H1 (cell line): ENCODE data around the gene CETN1. TPM values are rescaled to one million over a fixed set of nuclear protein-coding genes. Genes with fewer than 3 reads are reported as not detected.

Experiments
- CTCF ChIA-PET: fragments of 300-600 bp; sonication (Branson Sonifier 250); formaldehyde crosslinking; loops from one replicate; lab custom pipeline; 2021; ENCODE audit not compliant: partially characterized antibody; lab: Charles Lee
- POLR2A ChIA-PET: fragments of 300-600 bp; sonication (Branson Sonifier 250); formaldehyde crosslinking; loops from one replicate; lab custom pipeline; 2021; ENCODE audit warnings: inconsistent platforms; ENCODE audit not compliant: partially characterized antibody; lab: Charles Lee
- DNase-seq, 2 experiments: peaks; one replicate each; pipeline versions ENCODE4 v3.0.0 to v3.0.0-alpha.2; 2010 to 2022; ENCODE audit warnings: low spot score in 2 of 2, low read depth in 1 of 2, mixed read lengths in 1 of 2
- FAIRE-seq: peaks from 2 replicates; lab custom pipeline; 2011; peaks lifted over from hg19 to GRCh38; lab: Jason Lieb, UNC
- H2AFZ ChIP-seq: 2 replicates; pipeline ENCODE4 v1.8.1; 2012; ENCODE audit warnings: low read length, inconsistent platforms
- H2AK5ac ChIP-seq: 2 replicates; pipeline ENCODE4 v1.6.1; 2013; ENCODE audit warnings: low read depth, low read length
- H2BK120ac ChIP-seq: replicated peaks from 2 replicates; pipeline ENCODE3; 2013; ENCODE audit warnings: low read depth, low read length, inconsistent platforms
- H2BK12ac ChIP-seq: 2 replicates; pipeline ENCODE4 v1.6.1; 2013; ENCODE audit warnings: low read depth, low read length
- H2BK15ac ChIP-seq: 2 replicates; pipeline ENCODE4 v1.6.1; 2013; ENCODE audit warnings: low read length
- H2BK20ac ChIP-seq: 2 replicates; pipeline ENCODE4 v1.6.1; 2013; ENCODE audit warnings: low read length
- H2BK5ac ChIP-seq: 2 replicates; pipeline ENCODE4 v1.6.1; 2013; ENCODE audit warnings: low read depth, low read length
- H3K14ac ChIP-seq: 2 replicates; pipeline ENCODE4 v1.6.1; 2013; ENCODE audit warnings: inconsistent platforms; ENCODE audit not compliant: insufficient read length
- H3K18ac ChIP-seq: 2 replicates; pipeline ENCODE4 v1.6.1; 2013; ENCODE audit warnings: low read length; ENCODE audit errors: extremely low read depth
- H3K23ac ChIP-seq: 2 replicates; pipeline ENCODE4 v1.6.1; 2013; ENCODE audit warnings: inconsistent platforms; ENCODE audit not compliant: insufficient read length
- H3K23me2 ChIP-seq: 2 replicates; pipeline ENCODE4 v1.6.1; 2013; ENCODE audit warnings: low read depth, low read length
- H3K27ac ChIP-seq: 2 replicates; pipeline ENCODE4 v1.6.1; 2011; ENCODE audit warnings: low read depth, low read length, inconsistent platforms
- H3K27me3 ChIP-seq, 4 experiments: replicated peaks in 1 of 4; 1 replicate in 1 of 4; 2 replicates in 3 of 4; pipeline versions ENCODE4 v1.6.1 to v1.8.1; 2011 to 2013; ENCODE audit warnings: low read length in 3 of 4, mild to moderate bottlenecking in 3 of 4, inconsistent platforms in 2 of 4, mixed read lengths in 2 of 4, moderate library complexity in 1 of 4; ENCODE audit not compliant: control insufficient read depth in 3 of 4, insufficient read depth in 3 of 4; ENCODE audit errors: extremely low read depth in 1 of 4
- H3K36me3 ChIP-seq, 4 experiments: 2 replicates each; pipeline versions ENCODE4 v1.6.1 to v1.8.1; 2011 to 2013; ENCODE audit warnings: mild to moderate bottlenecking in 4 of 4, low read length in 3 of 4, moderate library complexity in 2 of 4, control low read depth in 1 of 4, inconsistent platforms in 1 of 4; ENCODE audit not compliant: insufficient read depth in 4 of 4, control insufficient read depth in 2 of 4
- H3K4ac ChIP-seq: replicated peaks from 2 replicates; pipeline ENCODE3; 2013; ENCODE audit warnings: low read length, low read depth, mixed read lengths, inconsistent platforms; ENCODE audit not compliant: insufficient read length
- H3K4me1 ChIP-seq, 4 experiments: replicated peaks in 1 of 4; 1 replicate in 1 of 4; 2 replicates in 3 of 4; pipeline versions ENCODE4 v1.6.1 to v1.8.1; 2011 to 2013; ENCODE audit warnings: low read length in 3 of 4, inconsistent platforms in 2 of 4, mixed read lengths in 1 of 4; ENCODE audit not compliant: insufficient read depth in 4 of 4, control insufficient read depth in 3 of 4
- H3K4me2 ChIP-seq, 2 experiments: 2 replicates each; pipeline versions ENCODE4 v1.6.1 to v1.8.1; 2011 to 2013; ENCODE audit warnings: low read depth in 2 of 2, low read length in 2 of 2, control low read depth in 1 of 2, inconsistent platforms in 1 of 2, mild to moderate bottlenecking in 1 of 2; ENCODE audit not compliant: insufficient read depth in 1 of 2
- H3K4me3 ChIP-seq, 4 experiments: fragments of 200-600, 300-600 bp in 1 of 4; sonication (generic), shearing (Covaris generic), sonication (Bioruptor Twin) in 1 of 4; 2 replicates each; pipeline versions ENCODE4 v1.5.1 to v1.8.1; 2011 to 2016; ENCODE audit warnings: low read length in 4 of 4, low read depth in 3 of 4, control low read depth in 2 of 4, inconsistent platforms in 2 of 4, mild to moderate bottlenecking in 2 of 4, mixed read lengths in 1 of 4, moderate library complexity in 1 of 4; ENCODE audit not compliant: insufficient read depth in 2 of 4; ENCODE audit errors: extremely low read depth in 1 of 4
- H3K56ac ChIP-seq: replicated peaks from 2 replicates; pipeline ENCODE3; 2013; ENCODE audit warnings: low read depth, mild to moderate bottlenecking, mixed read lengths, low read length, inconsistent platforms; ENCODE audit not compliant: insufficient read length
- H3K79me1 ChIP-seq: 2 replicates; pipeline ENCODE4 v1.6.1; 2013; ENCODE audit warnings: low read depth, low read length, control low read depth
- H3K79me2 ChIP-seq, 2 experiments: 2 replicates each; pipeline versions ENCODE4 v1.6.1 to v1.8.1; 2012 to 2013; ENCODE audit warnings: low read length in 2 of 2, mild to moderate bottlenecking in 2 of 2, inconsistent platforms in 1 of 2; ENCODE audit not compliant: insufficient read depth in 2 of 2, control insufficient read depth in 1 of 2
- H3K9ac ChIP-seq, 4 experiments: replicated peaks in 1 of 4; 1 replicate in 1 of 4; 2 replicates in 3 of 4; pipeline versions ENCODE4 v1.6.1 to v1.8.1; 2011 to 2013; ENCODE audit warnings: low read depth in 3 of 4, low read length in 3 of 4, control low read depth in 2 of 4, mild to moderate bottlenecking in 2 of 4, moderate library complexity in 2 of 4, inconsistent platforms in 1 of 4; ENCODE audit errors: extremely low read depth in 1 of 4
- H3K9me3 ChIP-seq, 2 experiments: 2 replicates each; pipeline versions ENCODE4 v1.6.1 to v1.8.1; 2012 to 2013; ENCODE audit warnings: mild to moderate bottlenecking in 2 of 2, moderate library complexity in 2 of 2, control low read depth in 1 of 2, inconsistent platforms in 1 of 2, low read depth in 1 of 2, low read length in 1 of 2, mixed read lengths in 1 of 2; ENCODE audit not compliant: insufficient read depth in 2 of 2
- H4K20me1 ChIP-seq, 2 experiments: replicated peaks in 1 of 2; 2 replicates each; pipeline versions ENCODE3 to v1.8.1; 2011 to 2013; ENCODE audit warnings: inconsistent platforms in 2 of 2, low read length in 2 of 2, mild to moderate bottlenecking in 1 of 2; ENCODE audit not compliant: insufficient read depth in 2 of 2, control insufficient read depth in 1 of 2
- H4K5ac ChIP-seq: 2 replicates; pipeline ENCODE4 v1.6.1; 2013; ENCODE audit warnings: low read length, low read depth, mixed read lengths, inconsistent platforms; ENCODE audit not compliant: insufficient read length
- H4K8ac ChIP-seq: 2 replicates; pipeline ENCODE4 v1.8.0; 2013; ENCODE audit warnings: mild to moderate bottlenecking, moderate library complexity, low read length, inconsistent platforms; ENCODE audit not compliant: insufficient read depth; ENCODE audit errors: extremely low read depth
- H4K91ac ChIP-seq: replicated peaks from 2 replicates; pipeline ENCODE3; 2013; ENCODE audit warnings: low read length, mixed read lengths, inconsistent platforms; ENCODE audit not compliant: insufficient read length
- ASH2L ChIP-seq: fragments of 200-600, 300-600 bp; sonication (generic); IDR thresholded peaks from one replicate; pipeline ENCODE4 v1.7.1; 2017; ENCODE audit warnings: low read length
- ATF3 ChIP-seq: IDR thresholded peaks from 2 replicates; pipeline ENCODE4 v1.6.1; 2011; ENCODE audit warnings: low read depth, mild to moderate bottlenecking, low read length; ENCODE audit not compliant: insufficient read depth
- BCL11A ChIP-seq, 2 experiments: IDR thresholded peaks; one replicate each; pipeline ENCODE4 v1.6.1; 2011; ENCODE audit warnings: low read depth in 2 of 2, low read length in 2 of 2, mild to moderate bottlenecking in 2 of 2
- EGR1 ChIP-seq: IDR thresholded peaks from 2 replicates; pipeline ENCODE4 v1.6.1; 2011; ENCODE audit warnings: low read depth, low read length, borderline replicate concordance
- EP300 ChIP-seq, 2 experiments: IDR thresholded peaks; 1 replicate in 1 of 2; 2 replicates in 1 of 2; pipeline ENCODE4 v1.6.1; 2011 to 2012; ENCODE audit warnings: low read depth in 2 of 2, low read length in 2 of 2, mild to moderate bottlenecking in 2 of 2, borderline replicate concordance in 1 of 2, inconsistent platforms in 1 of 2, moderate library complexity in 1 of 2
- HDAC2 ChIP-seq, 2 experiments: fragments of 300-600 bp in 1 of 2; sonication (generic) in 1 of 2; IDR thresholded peaks; 2 replicates each; pipeline ENCODE4 v1.6.1; 2011 to 2012; ENCODE audit warnings: low read depth in 2 of 2, low read length in 2 of 2, mild to moderate bottlenecking in 2 of 2, moderate library complexity in 2 of 2, borderline replicate concordance in 1 of 2, inconsistent platforms in 1 of 2
- RFX5 ChIP-seq: IDR thresholded peaks from 2 replicates; pipeline ENCODE4 v1.6.1; 2011; ENCODE audit warnings: low read depth, low read length, improper control_type of control experiment, borderline replicate concordance
- SIN3A ChIP-seq, 2 experiments: IDR thresholded peaks in 1 of 2; conservative IDR thresholded peaks in 1 of 2; 2 replicates each; pipeline ENCODE4 v1.6.1; 2011 to 2012; ENCODE audit warnings: low read length in 2 of 2, improper control_type of control experiment in 1 of 2, low read depth in 1 of 2, mild to moderate bottlenecking in 1 of 2
- SP1 ChIP-seq: IDR thresholded peaks from 2 replicates; pipeline ENCODE4 v1.6.1; 2011; ENCODE audit warnings: low read depth, low read length
- SRF ChIP-seq: IDR thresholded peaks from 2 replicates; pipeline ENCODE4 v1.6.1; 2011; ENCODE audit warnings: mild to moderate bottlenecking, low read depth, low read length, moderate library complexity
- TEAD4 ChIP-seq: IDR thresholded peaks from 2 replicates; pipeline ENCODE4 v1.6.1; 2012; ENCODE audit warnings: low read depth, low read length, inconsistent platforms, mixed read lengths
- WGBS, 2 experiments: shearing (Covaris generic) in 1 of 2; methylation state at CpG; one replicate each; pipeline versions ENCODE4 v1.1.6 to v1.1.7; 2013 to 2015; ENCODE audit warnings: low lambda C conversion rate in 2 of 2, mixed read lengths in 2 of 2, inconsistent platforms in 1 of 2, low coverage in 1 of 2, missing lambda C conversion rate in 1 of 2; ENCODE audit not compliant: insufficient replicate concordance in 2 of 2, insufficient coverage in 1 of 2, insufficient read length in 1 of 2; ENCODE audit errors: extremely low coverage in 1 of 2, missing lambda C conversion rate in 1 of 2; 5-methylcytosine and 5-hydroxymethylcytosine counted together
- polyA plus RNA-seq, 7 experiments: library from polyadenylated mRNA; depleted of rRNA in 3 of 7; stranded (reverse) in 5 of 7; unstranded in 2 of 7; fragments of >200 nt in 5 of 7; fragments of 200-250 nt in 2 of 7; gene quantifications; 1 replicate in 5 of 7; 2 replicates in 1 of 7; 4 replicates in 1 of 7; pipeline versions ENCODE4 v1.2.1 to v1.2.3, GENCODE V29; 2011 to 2013; ENCODE audit warnings: missing spikeins in 2 of 7, mixed read lengths in 2 of 7
- total RNA-seq: library from RNA; stranded (reverse); fragmentation: NEBNext Ultra II Directional; extraction: Animal tissue kit (Norgen Biotek cat#: 25700); gene quantifications from 2 replicates; pipeline ENCODE4 v1.2.1, GENCODE V29; 2021

The CETN1 gene
- total and polyA plus RNA-seq, 2 of the 8 experiments (the other 6 are each of a cell fraction or from before 2014, with no cell fraction given), result not detected

DNA sequence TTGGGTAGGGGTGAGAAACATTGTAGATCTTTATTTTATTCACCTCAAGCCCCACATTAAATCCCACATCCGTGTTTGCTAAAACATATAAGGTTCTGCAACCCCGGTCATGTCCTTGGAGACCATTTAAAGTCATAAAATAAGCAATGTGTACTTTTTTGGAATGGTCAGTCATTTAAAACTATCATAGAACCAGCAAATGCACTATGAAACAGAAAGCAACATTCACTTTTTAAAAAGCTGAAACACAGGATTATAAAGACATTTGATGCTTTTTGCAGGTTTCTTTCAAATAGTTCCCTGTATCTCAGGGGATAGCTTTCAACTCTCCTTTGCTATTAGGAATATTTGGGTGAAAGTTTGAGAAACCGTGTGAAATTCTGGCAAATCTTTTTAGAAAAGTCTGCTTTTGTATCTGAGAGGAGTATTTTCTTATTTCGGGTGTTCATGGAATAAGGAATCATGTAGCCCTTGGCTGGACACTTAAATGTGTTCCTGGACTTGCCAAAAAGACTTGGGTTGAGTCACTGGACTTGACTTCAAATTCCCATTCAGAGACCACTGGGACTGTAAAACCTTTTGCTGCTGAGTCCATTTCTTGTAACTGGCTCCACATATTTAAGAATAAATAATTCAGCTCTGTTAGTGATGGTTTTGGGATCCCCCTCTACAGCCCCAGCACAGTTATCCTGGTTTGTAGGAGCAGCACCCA lies 5.9 kb upstream of the CETN1 start:
- Histone ChIP-seq H3K27ac (no peak overlapping the region), H3K27me3 (no peaks in the 10 kb centered on the region), H2BK15ac (no peak overlapping the region), H4K91ac (no peak overlapping the region), H3K36me3 (no peaks in the 10 kb centered on the region), H3K79me2 (no peaks in the 10 kb centered on the region), H3K14ac (no peak overlapping the region), H3K4ac (no peak overlapping the region), H2BK20ac (0 out of 2 replicates have a peak overlapping the region, but pooled peaks have one; percentile 62), H2BK5ac (peak overlapping the region; percentile 20; the same call in 1 of the 2 replicates), H2AK5ac (no peak overlapping the region), H3K23me2 (no peaks in the 10 kb centered on the region), H4K8ac (no peak overlapping the region), H3K4me1 (peaks cover 5 to 23% (median 22%) of the 10 kb centered on the region in 4 experiments; a peak in 5 of 7 replicates), H3K79me1 (no peaks in the 10 kb centered on the region), H3K4me3 (peak overlapping the region in 1 of 4 experiments; percentile 7; a peak in 1 of 8 replicates), H3K4me2 (peak overlapping the region; percentile 5 to 38; a peak in 2 of 4 replicates), H2BK12ac (no peak overlapping the region), H4K5ac (peak overlapping the region; percentile 48), H2BK120ac (no peak overlapping the region), H3K9ac (no peak overlapping the region), H3K9me3 (no peaks in the 10 kb centered on the region), H3K23ac (no peak overlapping the region), H3K18ac (no peak overlapping the region; the same call in 1 of the 2 replicates), H4K20me1 (no peaks in the 10 kb centered on the region), H2AFZ (no peak overlapping the region), H3K56ac (no peak overlapping the region)
- 72% methylated on average over 4 of the region's 4 CpGs; no CpG with 5 or more reads in 1 of the 2 experiments for WGBS, 2 experiments
- CTCF ChIA-PET, result interaction anchor here (0.7 to 2.1 kb wide), 6 partner anchors 11 to 382 kb away, joined by 3 to 5 read pairs (median 4); no protein-coding TSS in a partner anchor
- FAIRE-seq (no peak), DNase-seq (no peak)
- POLR2A ChIA-PET, result interaction anchor here (1.3 kb wide), 1 partner anchor 9 kb away, joined by 5 read pairs; no protein-coding TSS in a partner anchor
- TF ChIP-seq TEAD4 (no peak), RFX5 (no peak), EGR1 (no peak), SP1 (no peak), SIN3A (conservative IDR thresholded peaks at IDR 0.05 in 1 of 2, IDR thresholded peaks at IDR 0.05 in 1 of 2; ENCODE audit: low read depth in 1 of 2, low read length in 2 of 2) (no peak), BCL11A (IDR thresholded peaks at IDR 0.05; ENCODE audit: low read depth in 2 of 2, low read length in 2 of 2) (no peak), EP300 (IDR thresholded peaks at IDR 0.05; ENCODE audit: borderline replicate concordance in 1 of 2, low read depth in 2 of 2, low read length in 2 of 2) (no peak), ASH2L (no peak), ATF3 (no peak), HDAC2 (IDR thresholded peaks at IDR 0.05; ENCODE audit: borderline replicate concordance in 1 of 2, low read depth in 2 of 2, low read length in 2 of 2) (no peak), SRF (no peak)
